ENCODE measurements around the gene EPS8. TPM values are rescaled to one million over a fixed set of nuclear protein-coding genes. Genes with fewer than 3 reads are reported as not detected.

EPS8 gene
- total RNA-seq, 1 experiment from 2014 or later = 85.3 TPM

DNA sequence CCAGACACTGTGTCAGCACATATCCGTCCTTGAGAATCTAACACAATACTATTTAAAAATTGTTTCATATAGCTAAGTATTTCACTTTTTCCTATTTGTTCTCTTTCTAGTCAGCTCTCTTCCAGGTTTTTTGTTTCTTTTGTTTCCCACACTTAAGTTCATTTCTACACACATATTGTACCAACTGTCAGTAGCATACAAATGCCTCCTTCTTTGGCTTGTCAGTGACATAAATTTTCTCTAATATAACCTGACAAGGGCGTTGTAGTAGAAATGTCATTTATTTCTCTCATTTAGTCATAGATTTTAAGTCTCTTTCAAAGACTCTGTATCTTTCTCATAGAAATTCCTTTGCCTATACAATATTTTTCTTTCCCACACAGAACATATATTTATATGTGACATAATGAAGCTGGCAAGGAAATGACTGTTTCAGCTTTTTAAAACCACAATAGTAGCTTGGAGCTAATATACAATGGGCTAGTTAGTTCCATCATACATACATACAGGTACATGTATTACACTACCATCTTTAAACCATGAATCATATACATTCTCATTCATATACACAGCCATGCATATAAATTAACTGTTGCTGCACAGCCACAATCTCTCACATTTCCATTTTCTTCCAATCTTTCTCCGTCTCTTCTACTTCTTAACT lies 42.3 kb upstream of the EPS8 start:
- no peak overlapping the region for H3K4me3 Mint-ChIP-seq (ENCODE audit: unreplicated experiment)
- H3K9me3 Mint-ChIP-seq (ENCODE audit: unreplicated experiment) = no peaks in the 10 kb centered on the region
- BruUV-seq (replicated peaks) = no TSS peak
- CTCF ChIA-PET = interaction anchor here (0.6 to 2.1 kb wide), 3 partner anchors 26 to 241 kb away, joined by 3 to 7 read pairs (median 6); no protein-coding TSS in a partner anchor
- H3K36me3 Mint-ChIP-seq (ENCODE audit: insufficient read depth, unreplicated experiment) = no peaks in the 10 kb centered on the region
- no peaks in the 10 kb centered on the region for H3K27me3 Mint-ChIP-seq (ENCODE audit: insufficient read depth, unreplicated experiment)
- DNase-seq (ENCODE audit: unreplicated experiment) = no peak
- intact Hi-C loops (cut with micrococcal nuclease) = no loop called here
- peaks cover 10% of the 10 kb centered on the region for H3K4me1 Mint-ChIP-seq (ENCODE audit: insufficient read depth, unreplicated experiment)
- POLR2A ChIA-PET = interaction anchor here (0.9 to 1.9 kb wide), 6 partner anchors 8 to 52 kb away, joined by 3 to 5 read pairs (median 4); no protein-coding TSS in a partner anchor
- no peak overlapping the region for H3K27ac Mint-ChIP-seq (ENCODE audit: low read depth, unreplicated experiment)
- TF ChIP-seq, protein P1, sequence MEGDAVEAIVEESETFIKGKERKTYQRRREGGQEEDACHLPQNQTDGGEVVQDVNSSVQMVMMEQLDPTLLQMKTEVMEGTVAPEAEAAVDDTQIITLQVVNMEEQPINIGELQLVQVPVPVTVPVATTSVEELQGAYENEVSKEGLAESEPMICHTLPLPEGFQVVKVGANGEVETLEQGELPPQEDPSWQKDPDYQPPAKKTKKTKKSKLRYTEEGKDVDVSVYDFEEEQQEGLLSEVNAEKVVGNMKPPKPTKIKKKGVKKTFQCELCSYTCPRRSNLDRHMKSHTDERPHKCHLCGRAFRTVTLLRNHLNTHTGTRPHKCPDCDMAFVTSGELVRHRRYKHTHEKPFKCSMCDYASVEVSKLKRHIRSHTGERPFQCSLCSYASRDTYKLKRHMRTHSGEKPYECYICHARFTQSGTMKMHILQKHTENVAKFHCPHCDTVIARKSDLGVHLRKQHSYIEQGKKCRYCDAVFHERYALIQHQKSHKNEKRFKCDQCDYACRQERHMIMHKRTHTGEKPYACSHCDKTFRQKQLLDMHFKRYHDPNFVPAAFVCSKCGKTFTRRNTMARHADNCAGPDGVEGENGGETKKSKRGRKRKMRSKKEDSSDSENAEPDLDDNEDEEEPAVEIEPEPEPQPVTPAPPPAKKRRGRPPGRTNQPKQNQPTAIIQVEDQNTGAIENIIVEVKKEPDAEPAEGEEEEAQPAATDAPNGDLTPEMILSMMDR (IDR thresholded peaks at IDR 0.05; ENCODE audit: unreplicated experiment) = no peak

DNA sequence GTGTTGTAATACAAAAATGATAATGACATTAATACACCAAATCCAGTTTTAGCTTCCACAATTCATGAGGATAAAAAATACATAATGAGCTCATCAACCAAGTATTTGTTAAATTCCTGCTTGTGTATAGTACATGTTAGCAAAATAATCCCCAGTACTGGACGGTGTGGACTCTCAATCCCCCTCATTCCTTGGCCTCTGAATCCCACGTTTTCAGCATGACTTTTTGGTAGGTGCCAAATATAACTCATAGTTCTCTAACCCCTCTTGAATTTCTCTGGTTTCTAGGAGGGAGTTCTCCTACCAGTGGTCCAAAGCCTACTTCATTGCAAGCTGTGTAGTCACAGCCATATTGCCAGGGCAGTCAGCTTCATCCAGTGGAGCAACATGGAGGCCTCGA lies 41.4 kb upstream of the EPS8 start:
- peaks cover 10% of the 10 kb centered on the region for H3K4me1 Mint-ChIP-seq (ENCODE audit: insufficient read depth, unreplicated experiment)
- intact Hi-C loops (cut with micrococcal nuclease) = no loop called here
- DNase-seq (ENCODE audit: unreplicated experiment) = peak; percentile 2
- no peaks in the 10 kb centered on the region for H3K36me3 Mint-ChIP-seq (ENCODE audit: insufficient read depth, unreplicated experiment)
- no peaks in the 10 kb centered on the region for H3K9me3 Mint-ChIP-seq (ENCODE audit: unreplicated experiment)
- TF ChIP-seq, protein P1 (IDR thresholded peaks at IDR 0.05; ENCODE audit: unreplicated experiment) = no peak
- CTCF ChIA-PET = interaction anchor here (0.5 to 2.1 kb wide), 4 partner anchors 27 to 240 kb away, joined by 3 to 7 read pairs (median 5); no protein-coding TSS in a partner anchor
- POLR2A ChIA-PET = interaction anchor here (0.6 to 1.9 kb wide), 8 partner anchors 9 to 362 kb away, joined by 3 to 5 read pairs (median 3); no protein-coding TSS in a partner anchor
- H3K27me3 Mint-ChIP-seq (ENCODE audit: insufficient read depth, unreplicated experiment) = no peaks in the 10 kb centered on the region
- peak overlapping the region; percentile 37 for H3K27ac Mint-ChIP-seq (ENCODE audit: low read depth, unreplicated experiment)
- H3K4me3 Mint-ChIP-seq (ENCODE audit: unreplicated experiment) = no peak overlapping the region
- no TSS peak for BruUV-seq (replicated peaks)

DNA sequence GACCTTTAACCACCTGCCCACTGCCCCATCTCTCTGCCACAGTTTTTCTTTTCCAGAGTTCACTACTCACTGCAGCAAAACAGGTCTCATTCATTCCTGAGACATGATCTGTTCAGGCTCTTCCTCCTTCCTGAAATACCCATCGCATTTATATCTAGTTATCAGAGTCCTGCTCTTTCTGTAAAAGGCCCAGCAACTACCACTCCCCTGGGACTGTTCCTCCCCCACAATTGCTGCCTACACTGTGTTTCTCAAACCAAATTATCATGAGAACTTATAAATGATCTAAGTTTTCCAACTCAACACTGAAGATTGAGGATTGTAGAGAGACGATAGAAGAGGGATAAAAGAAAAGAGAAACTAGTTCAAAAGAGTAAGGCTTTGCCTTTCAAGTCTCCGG lies 40.8 kb upstream of the EPS8 start:
- H3K27me3 Mint-ChIP-seq (ENCODE audit: insufficient read depth, unreplicated experiment) = no peaks in the 10 kb centered on the region
- DNase-seq (ENCODE audit: unreplicated experiment) = no peak
- no peaks in the 10 kb centered on the region for H3K9me3 Mint-ChIP-seq (ENCODE audit: unreplicated experiment)
- ChIA-PET CTCF (interaction anchor here (1.3 to 2.1 kb wide), 2 partner anchors 240 to 245 kb away, joined by 4 to 6 read pairs; no protein-coding TSS in a partner anchor), POLR2A (interaction anchor here (0.6 to 1.5 kb wide), 3 partner anchors 10 to 33 kb away, joined by 3 to 5 read pairs (median 3); no protein-coding TSS in a partner anchor)
- TF ChIP-seq, protein P1 (IDR thresholded peaks at IDR 0.05; ENCODE audit: unreplicated experiment) = no peak
- no TSS peak for BruUV-seq (replicated peaks)
- H3K4me1 Mint-ChIP-seq (ENCODE audit: insufficient read depth, unreplicated experiment) = peaks cover 10% of the 10 kb centered on the region
- intact Hi-C loops (cut with micrococcal nuclease) = no loop called here
- peak overlapping the region; percentile 37 for H3K27ac Mint-ChIP-seq (ENCODE audit: low read depth, unreplicated experiment)
- H3K4me3 Mint-ChIP-seq (ENCODE audit: unreplicated experiment) = no peak overlapping the region
- no peaks in the 10 kb centered on the region for H3K36me3 Mint-ChIP-seq (ENCODE audit: insufficient read depth, unreplicated experiment)

DNA sequence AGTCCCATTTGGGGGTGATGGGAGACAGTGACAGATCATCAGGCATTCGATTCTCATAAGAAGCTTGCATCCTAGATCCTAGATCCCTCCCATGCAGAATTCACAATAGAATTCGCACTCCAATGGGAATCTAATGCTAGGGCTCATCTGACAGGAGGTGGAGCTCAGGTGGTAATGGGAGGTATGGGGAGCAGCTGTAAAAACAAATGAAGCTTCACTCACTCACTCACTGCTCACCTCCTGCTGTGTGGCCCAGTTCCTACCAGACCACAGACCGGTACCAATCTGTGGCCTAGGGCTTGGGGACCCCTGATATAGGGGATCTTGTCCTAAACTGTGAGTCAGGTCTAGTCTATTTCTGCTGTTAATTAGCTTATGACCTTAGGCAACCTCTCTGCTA lies 40.1 kb upstream of the EPS8 start:
- no TSS peak for BruUV-seq (replicated peaks)
- ChIA-PET CTCF (interaction anchor here (1.3 kb wide), 1 partner anchor 244 kb away, joined by 4 read pairs; no protein-coding TSS in a partner anchor), POLR2A (interaction anchor here (0.6 kb wide), 1 partner anchor 422 kb away, joined by 3 read pairs; no protein-coding TSS in a partner anchor)
- peaks cover 10% of the 10 kb centered on the region for H3K4me1 Mint-ChIP-seq (ENCODE audit: insufficient read depth, unreplicated experiment)
- TF ChIP-seq, protein P1 (IDR thresholded peaks at IDR 0.05; ENCODE audit: unreplicated experiment) = no peak
- DNase-seq (ENCODE audit: unreplicated experiment) = no peak
- intact Hi-C loops (cut with micrococcal nuclease) = no loop called here
- no peak overlapping the region for H3K4me3 Mint-ChIP-seq (ENCODE audit: unreplicated experiment)
- H3K27ac Mint-ChIP-seq (ENCODE audit: low read depth, unreplicated experiment) = peak overlapping the region; percentile 37
- H3K9me3 Mint-ChIP-seq (ENCODE audit: unreplicated experiment) = no peaks in the 10 kb centered on the region
- no peaks in the 10 kb centered on the region for H3K27me3 Mint-ChIP-seq (ENCODE audit: insufficient read depth, unreplicated experiment)
- no peaks in the 10 kb centered on the region for H3K36me3 Mint-ChIP-seq (ENCODE audit: insufficient read depth, unreplicated experiment)

Measured in MCF 10A (cell line).